ENCODE data around the gene PTEN.

- no peak for TF ChIP-seq CTCF (IDR thresholded peaks at IDR 0.05; ENCODE audit: low read length)
- TF ChIP-seq EZH2 (optimal IDR thresholded peaks at IDR 0.05; ENCODE audit: low read depth, low read length) = no peak
- no peak for TF ChIP-seq EZH2phosphoT487 (IDR thresholded peaks at IDR 0.05; ENCODE audit: low read length)
Measured at GRCh38 chr10:87849001-87849400, 14.4 kb upstream of the PTEN start.
